Hepatocyte (in vitro differentiated cells): ENCODE results near the gene ANKRD39. TPM values are rescaled to one million over a fixed set of nuclear protein-coding genes. Genes with fewer than 3 reads are reported as not detected.

ENCODE experiments used
- DNase-seq: peaks from one replicate; pipeline ENCODE4 v3.0.0-alpha.2; 2016; ENCODE audit warnings: low spot score
- H2AFZ ChIP-seq: fragments of 200-600 bp; sonication (generic); 2 replicates; pipeline ENCODE4 v1.6.0; 2016; ENCODE audit warnings: antibody characterized with exemption, mild to moderate bottlenecking
- H3K27ac ChIP-seq: fragments of 200-600 bp; sonication (generic); 2 replicates; pipeline ENCODE4 v1.5.1; 2016; ENCODE audit warnings: mild to moderate bottlenecking
- H3K27me3 ChIP-seq: fragments of 200-600 bp; sonication (generic); 2 replicates; pipeline ENCODE4 v1.6.1; 2016
- H3K36me3 ChIP-seq: fragments of 200-600 bp; sonication (generic); replicated peaks from 2 replicates; pipeline ENCODE4 v1.5.1; 2016; ENCODE audit warnings: low read depth; ENCODE audit not compliant: insufficient read depth
- H3K4me1 ChIP-seq: fragments of 200-600 bp; sonication (generic); 2 replicates; pipeline ENCODE4 v1.5.1; 2016; ENCODE audit warnings: mild to moderate bottlenecking, moderate library complexity; ENCODE audit not compliant: insufficient read depth
- H3K4me2 ChIP-seq: fragments of 200-600 bp; sonication (generic); 2 replicates; pipeline ENCODE4 v1.6.0; 2016
- H3K4me3 ChIP-seq: fragments of 200-600 bp; sonication (generic); 2 replicates; pipeline ENCODE4 v1.5.1; 2016; ENCODE audit warnings: mild to moderate bottlenecking
- H3K79me2 ChIP-seq: fragments of 200-600 bp; sonication (generic); 2 replicates; pipeline ENCODE4 v1.6.0; 2017; ENCODE audit warnings: mild to moderate bottlenecking
- H3K9me2 ChIP-seq: fragments of 200-600 bp; sonication (generic); replicated peaks from 2 replicates; pipeline ENCODE4 v1.6.0; 2017; ENCODE audit warnings: mild to moderate bottlenecking; ENCODE audit not compliant: insufficient read depth
- H3K9me3 ChIP-seq: fragments of 200-600 bp; sonication (generic); 2 replicates; pipeline ENCODE4 v1.5.1; 2016; ENCODE audit warnings: low read depth, mild to moderate bottlenecking
- H4K20me1 ChIP-seq: fragments of 200-600 bp; sonication (generic); 2 replicates; pipeline ENCODE4 v1.6.0; 2016; ENCODE audit warnings: mild to moderate bottlenecking; ENCODE audit not compliant: insufficient read depth, poor library complexity, severe bottlenecking
- CTCF ChIP-seq: fragments of 200-600 bp; sonication (generic); IDR thresholded peaks from 2 replicates; pipeline ENCODE4 v1.5.1; 2016; ENCODE audit warnings: antibody characterized with exemption, mild to moderate bottlenecking; ENCODE audit not compliant: poor library complexity
- EZH2 ChIP-seq: fragments of 200-600 bp; sonication (generic); IDR thresholded peaks from 2 replicates; pipeline ENCODE4 v1.6.1; 2016; ENCODE audit warnings: antibody characterized with exemption, mild to moderate bottlenecking, borderline replicate concordance
- EZH2phosphoT487 ChIP-seq: fragments of 200-600 bp; sonication (generic); IDR thresholded peaks from one replicate; pipeline ENCODE4 v1.6.1; 2018; ENCODE audit warnings: antibody characterized with exemption, mild to moderate bottlenecking, low read depth, moderate library complexity; ENCODE audit not compliant: unreplicated experiment, severe bottlenecking
- WGBS: methylation state at CpG from one replicate; pipeline ENCODE4 v1.1.6; 2016; ENCODE audit warnings: low lambda C conversion rate; ENCODE audit errors: missing lambda C conversion rate; 5-methylcytosine and 5-hydroxymethylcytosine counted together
- polyA plus RNA-seq: library from polyadenylated mRNA; unstranded; fragments of >200 nt; fragmentation: Nextera tagmentation; extraction: Ambion mirVana; gene quantifications from 2 replicates; pipeline ENCODE4 v1.2.1, GENCODE V29; 2016
- total RNA-seq: library from RNA; depleted of rRNA; stranded (reverse); fragments of >200 nt; gene quantifications from 2 replicates; pipeline ENCODE4 v1.2.3, GENCODE V29; 2014

The ANKRD39 gene
- total and polyA plus RNA-seq, 2 experiments from 2014 or later, result 13.6 to 25.6 TPM

DNA sequence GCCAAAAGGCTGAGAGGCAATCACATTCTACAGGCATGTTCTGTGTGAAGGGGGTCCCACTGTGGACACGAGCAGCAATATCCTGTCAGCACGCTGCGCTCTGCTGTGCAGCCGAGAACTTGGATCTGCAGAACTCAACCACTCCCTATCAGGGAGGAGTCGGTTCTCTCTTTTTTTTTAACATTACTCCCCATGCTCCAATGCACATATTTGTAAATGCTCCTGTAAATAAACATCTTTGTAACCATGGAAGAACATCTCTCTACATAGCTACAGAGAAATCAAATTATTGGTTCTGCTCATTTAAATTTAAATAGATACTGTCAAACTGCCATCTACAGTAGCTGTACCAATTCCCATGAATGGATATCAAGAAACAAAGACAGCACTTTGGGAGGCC lies 11.0 kb downstream of the ANKRD39 start:
- Histone ChIP-seq H3K9me3 (no peaks in the 10 kb centered on the region), H3K4me2 (no peak overlapping the region), H3K4me1 (no peaks in the 10 kb centered on the region), H4K20me1 (no peaks in the 10 kb centered on the region), H3K27me3 (no peaks in the 10 kb centered on the region), H3K9me2 (no peaks in the 10 kb centered on the region), H2AFZ (no peak overlapping the region), H3K4me3 (no peak overlapping the region), H3K27ac (no peak overlapping the region), H3K79me2 (no peaks in the 10 kb centered on the region), H3K36me3 (no peaks in the 10 kb centered on the region)
- TF ChIP-seq CTCF, result no peak
- no peak for TF ChIP-seq EZH2phosphoT487
- no peak for TF ChIP-seq EZH2
- 95% methylated on average over 5 of the region's 5 CpGs for WGBS
- no peak for DNase-seq

- Histone ChIP-seq H4K20me1 (no peaks in the 10 kb centered on the region), H3K9me3 (no peaks in the 10 kb centered on the region), H3K4me2 (no peak overlapping the region), H3K27ac (no peak overlapping the region), H3K36me3 (no peaks in the 10 kb centered on the region), H2AFZ (no peak overlapping the region), H3K4me1 (no peaks in the 10 kb centered on the region), H3K79me2 (no peaks in the 10 kb centered on the region), H3K4me3 (no peak overlapping the region), H3K27me3 (no peaks in the 10 kb centered on the region), H3K9me2 (no peaks in the 10 kb centered on the region)
- TF ChIP-seq CTCF (no peak), EZH2 (no peak), EZH2phosphoT487 (no peak)
- no peak for DNase-seq
- 91% methylated on average over 13 of the region's 17 CpGs for WGBS
Observed at GRCh38 chr2:96844405-96844808, 13.4 kb downstream of the ANKRD39 start.

- no peak for DNase-seq
- Histone ChIP-seq H3K27ac (no peak within 1 kb of the TSS), H3K4me1 (no peaks in the 10 kb centered on the region), H3K4me2 (no peak within 1 kb of the TSS), H3K36me3 (no peaks in the 10 kb centered on the region), H3K79me2 (no peaks in the 10 kb centered on the region), H3K9me2 (no peaks in the 10 kb centered on the region), H2AFZ (no peak within 1 kb of the TSS), H3K4me3 (no peak within 1 kb of the TSS), H3K27me3 (no peaks in the 10 kb centered on the region), H3K9me3 (no peaks in the 10 kb centered on the region), H4K20me1 (no peaks in the 10 kb centered on the region)
- WGBS, result 96% methylated on average over 14 of the region's 14 CpGs
- no peak for TF ChIP-seq EZH2phosphoT487
- TF ChIP-seq EZH2, result no peak
- no peak for TF ChIP-seq CTCF
Observed at GRCh38 chr2:96843538-96844268, 14.1 kb downstream of the ANKRD39 start, which contains the start of gene ANKRD23. TSS of gene ANKRD23 (minus strand) at chr2:96844021. CDS start at chr2:96843992, 29 bp downstream.
